H1 (cell line): Measurements from ENCODE around the gene AFF1. TPM values are rescaled to one million over a fixed set of nuclear protein-coding genes. Genes with fewer than 3 reads are reported as not detected.

Experiments used
- CTCF ChIA-PET: fragments of 300-600 bp; sonication (Branson Sonifier 250); formaldehyde crosslinking; loops from one replicate; lab custom pipeline; 2021; ENCODE audit not compliant: partially characterized antibody; lab: Charles Lee
- POLR2A ChIA-PET: fragments of 300-600 bp; sonication (Branson Sonifier 250); formaldehyde crosslinking; loops from one replicate; lab custom pipeline; 2021; ENCODE audit warnings: inconsistent platforms; ENCODE audit not compliant: partially characterized antibody; lab: Charles Lee
- DNase-seq, 2 experiments: peaks; one replicate each; pipeline versions ENCODE4 v3.0.0 to v3.0.0-alpha.2; 2010 to 2022; ENCODE audit warnings: low spot score in 2 of 2, low read depth in 1 of 2, mixed read lengths in 1 of 2
- FAIRE-seq: peaks from 2 replicates; lab custom pipeline; 2011; peaks lifted over from hg19 to GRCh38; lab: Jason Lieb, UNC
- H2AFZ ChIP-seq: 2 replicates; pipeline ENCODE4 v1.8.1; 2012; ENCODE audit warnings: low read length, inconsistent platforms
- H2AK5ac ChIP-seq: 2 replicates; pipeline ENCODE4 v1.6.1; 2013; ENCODE audit warnings: low read depth, low read length
- H2BK120ac ChIP-seq: replicated peaks from 2 replicates; pipeline ENCODE3; 2013; ENCODE audit warnings: low read depth, low read length, inconsistent platforms
- H2BK12ac ChIP-seq: 2 replicates; pipeline ENCODE4 v1.6.1; 2013; ENCODE audit warnings: low read depth, low read length
- H2BK15ac ChIP-seq: 2 replicates; pipeline ENCODE4 v1.6.1; 2013; ENCODE audit warnings: low read length
- H2BK20ac ChIP-seq: 2 replicates; pipeline ENCODE4 v1.6.1; 2013; ENCODE audit warnings: low read length
- H2BK5ac ChIP-seq: 2 replicates; pipeline ENCODE4 v1.6.1; 2013; ENCODE audit warnings: low read depth, low read length
- H3K14ac ChIP-seq: 2 replicates; pipeline ENCODE4 v1.6.1; 2013; ENCODE audit warnings: inconsistent platforms; ENCODE audit not compliant: insufficient read length
- H3K18ac ChIP-seq: 2 replicates; pipeline ENCODE4 v1.6.1; 2013; ENCODE audit warnings: low read length; ENCODE audit errors: extremely low read depth
- H3K23ac ChIP-seq: 2 replicates; pipeline ENCODE4 v1.6.1; 2013; ENCODE audit warnings: inconsistent platforms; ENCODE audit not compliant: insufficient read length
- H3K23me2 ChIP-seq: 2 replicates; pipeline ENCODE4 v1.6.1; 2013; ENCODE audit warnings: low read depth, low read length
- H3K27ac ChIP-seq: 2 replicates; pipeline ENCODE4 v1.6.1; 2011; ENCODE audit warnings: low read depth, low read length, inconsistent platforms
- H3K27me3 ChIP-seq, 4 experiments: replicated peaks in 1 of 4; 1 replicate in 1 of 4; 2 replicates in 3 of 4; pipeline versions ENCODE4 v1.6.1 to v1.8.1; 2011 to 2013; ENCODE audit warnings: low read length in 3 of 4, mild to moderate bottlenecking in 3 of 4, inconsistent platforms in 2 of 4, mixed read lengths in 2 of 4, moderate library complexity in 1 of 4; ENCODE audit not compliant: control insufficient read depth in 3 of 4, insufficient read depth in 3 of 4; ENCODE audit errors: extremely low read depth in 1 of 4
- H3K36me3 ChIP-seq, 4 experiments: 2 replicates each; pipeline versions ENCODE4 v1.6.1 to v1.8.1; 2011 to 2013; ENCODE audit warnings: mild to moderate bottlenecking in 4 of 4, low read length in 3 of 4, moderate library complexity in 2 of 4, control low read depth in 1 of 4, inconsistent platforms in 1 of 4; ENCODE audit not compliant: insufficient read depth in 4 of 4, control insufficient read depth in 2 of 4
- H3K4ac ChIP-seq: replicated peaks from 2 replicates; pipeline ENCODE3; 2013; ENCODE audit warnings: low read length, low read depth, mixed read lengths, inconsistent platforms; ENCODE audit not compliant: insufficient read length
- H3K4me1 ChIP-seq, 4 experiments: replicated peaks in 1 of 4; 1 replicate in 1 of 4; 2 replicates in 3 of 4; pipeline versions ENCODE4 v1.6.1 to v1.8.1; 2011 to 2013; ENCODE audit warnings: low read length in 3 of 4, inconsistent platforms in 2 of 4, mixed read lengths in 1 of 4; ENCODE audit not compliant: insufficient read depth in 4 of 4, control insufficient read depth in 3 of 4
- H3K4me2 ChIP-seq, 2 experiments: 2 replicates each; pipeline versions ENCODE4 v1.6.1 to v1.8.1; 2011 to 2013; ENCODE audit warnings: low read depth in 2 of 2, low read length in 2 of 2, control low read depth in 1 of 2, inconsistent platforms in 1 of 2, mild to moderate bottlenecking in 1 of 2; ENCODE audit not compliant: insufficient read depth in 1 of 2
- H3K4me3 ChIP-seq, 4 experiments: fragments of 200-600, 300-600 bp in 1 of 4; sonication (generic), shearing (Covaris generic), sonication (Bioruptor Twin) in 1 of 4; 2 replicates each; pipeline versions ENCODE4 v1.5.1 to v1.8.1; 2011 to 2016; ENCODE audit warnings: low read length in 4 of 4, low read depth in 3 of 4, control low read depth in 2 of 4, inconsistent platforms in 2 of 4, mild to moderate bottlenecking in 2 of 4, mixed read lengths in 1 of 4, moderate library complexity in 1 of 4; ENCODE audit not compliant: insufficient read depth in 2 of 4; ENCODE audit errors: extremely low read depth in 1 of 4
- H3K56ac ChIP-seq: replicated peaks from 2 replicates; pipeline ENCODE3; 2013; ENCODE audit warnings: low read depth, mild to moderate bottlenecking, mixed read lengths, low read length, inconsistent platforms; ENCODE audit not compliant: insufficient read length
- H3K79me1 ChIP-seq: 2 replicates; pipeline ENCODE4 v1.6.1; 2013; ENCODE audit warnings: low read depth, low read length, control low read depth
- H3K79me2 ChIP-seq, 2 experiments: 2 replicates each; pipeline versions ENCODE4 v1.6.1 to v1.8.1; 2012 to 2013; ENCODE audit warnings: low read length in 2 of 2, mild to moderate bottlenecking in 2 of 2, inconsistent platforms in 1 of 2; ENCODE audit not compliant: insufficient read depth in 2 of 2, control insufficient read depth in 1 of 2
- H3K9ac ChIP-seq, 4 experiments: replicated peaks in 1 of 4; 1 replicate in 1 of 4; 2 replicates in 3 of 4; pipeline versions ENCODE4 v1.6.1 to v1.8.1; 2011 to 2013; ENCODE audit warnings: low read depth in 3 of 4, low read length in 3 of 4, control low read depth in 2 of 4, mild to moderate bottlenecking in 2 of 4, moderate library complexity in 2 of 4, inconsistent platforms in 1 of 4; ENCODE audit errors: extremely low read depth in 1 of 4
- H3K9me3 ChIP-seq, 2 experiments: 2 replicates each; pipeline versions ENCODE4 v1.6.1 to v1.8.1; 2012 to 2013; ENCODE audit warnings: mild to moderate bottlenecking in 2 of 2, moderate library complexity in 2 of 2, control low read depth in 1 of 2, inconsistent platforms in 1 of 2, low read depth in 1 of 2, low read length in 1 of 2, mixed read lengths in 1 of 2; ENCODE audit not compliant: insufficient read depth in 2 of 2
- H4K20me1 ChIP-seq, 2 experiments: replicated peaks in 1 of 2; 2 replicates each; pipeline versions ENCODE3 to v1.8.1; 2011 to 2013; ENCODE audit warnings: inconsistent platforms in 2 of 2, low read length in 2 of 2, mild to moderate bottlenecking in 1 of 2; ENCODE audit not compliant: insufficient read depth in 2 of 2, control insufficient read depth in 1 of 2
- H4K5ac ChIP-seq: 2 replicates; pipeline ENCODE4 v1.6.1; 2013; ENCODE audit warnings: low read length, low read depth, mixed read lengths, inconsistent platforms; ENCODE audit not compliant: insufficient read length
- H4K8ac ChIP-seq: 2 replicates; pipeline ENCODE4 v1.8.0; 2013; ENCODE audit warnings: mild to moderate bottlenecking, moderate library complexity, low read length, inconsistent platforms; ENCODE audit not compliant: insufficient read depth; ENCODE audit errors: extremely low read depth
- H4K91ac ChIP-seq: replicated peaks from 2 replicates; pipeline ENCODE3; 2013; ENCODE audit warnings: low read length, mixed read lengths, inconsistent platforms; ENCODE audit not compliant: insufficient read length
- ATF3 ChIP-seq: IDR thresholded peaks from 2 replicates; pipeline ENCODE4 v1.6.1; 2011; ENCODE audit warnings: low read depth, mild to moderate bottlenecking, low read length; ENCODE audit not compliant: insufficient read depth
- CBX5 ChIP-seq: fragments of 300-800, 300-1000 bp; sonication (generic); IDR thresholded peaks from 2 replicates; pipeline ENCODE4 v1.7.1; 2016; ENCODE audit warnings: antibody characterized with exemption, low read length, low read depth
- KDM5A ChIP-seq: fragments of 200-600 bp; IDR thresholded peaks from 2 replicates; pipeline ENCODE4 v1.7.1; 2012; ENCODE audit warnings: mild to moderate bottlenecking, low read length, inconsistent platforms, mixed read lengths
- SIN3A ChIP-seq, 2 experiments: IDR thresholded peaks in 1 of 2; conservative IDR thresholded peaks in 1 of 2; 2 replicates each; pipeline ENCODE4 v1.6.1; 2011 to 2012; ENCODE audit warnings: low read length in 2 of 2, improper control_type of control experiment in 1 of 2, low read depth in 1 of 2, mild to moderate bottlenecking in 1 of 2
- SIRT6 ChIP-seq: IDR thresholded peaks from one replicate; pipeline ENCODE4 v1.7.1; 2012; ENCODE audit warnings: low read length, inconsistent platforms
- YY1 ChIP-seq: IDR thresholded peaks from 2 replicates; pipeline ENCODE4 v1.6.1; 2011; ENCODE audit warnings: low read depth, mild to moderate bottlenecking, low read length
- WGBS, 2 experiments: shearing (Covaris generic) in 1 of 2; methylation state at CpG; one replicate each; pipeline versions ENCODE4 v1.1.6 to v1.1.7; 2013 to 2015; ENCODE audit warnings: low lambda C conversion rate in 2 of 2, mixed read lengths in 2 of 2, inconsistent platforms in 1 of 2, low coverage in 1 of 2, missing lambda C conversion rate in 1 of 2; ENCODE audit not compliant: insufficient replicate concordance in 2 of 2, insufficient coverage in 1 of 2, insufficient read length in 1 of 2; ENCODE audit errors: extremely low coverage in 1 of 2, missing lambda C conversion rate in 1 of 2; 5-methylcytosine and 5-hydroxymethylcytosine counted together
- polyA plus RNA-seq, 7 experiments: library from polyadenylated mRNA; depleted of rRNA in 3 of 7; stranded (reverse) in 5 of 7; unstranded in 2 of 7; fragments of >200 nt in 5 of 7; fragments of 200-250 nt in 2 of 7; gene quantifications; 1 replicate in 5 of 7; 2 replicates in 1 of 7; 4 replicates in 1 of 7; pipeline versions ENCODE4 v1.2.1 to v1.2.3, GENCODE V29; 2011 to 2013; ENCODE audit warnings: missing spikeins in 2 of 7, mixed read lengths in 2 of 7
- total RNA-seq: library from RNA; stranded (reverse); fragmentation: NEBNext Ultra II Directional; extraction: Animal tissue kit (Norgen Biotek cat#: 25700); gene quantifications from 2 replicates; pipeline ENCODE4 v1.2.1, GENCODE V29; 2021

AFF1 gene
- total and polyA plus RNA-seq, 2 of the 8 experiments (the other 6 are each of a cell fraction or from before 2014, with no cell fraction given) = 14.8 to 85.5 TPM

- Histone ChIP-seq H2BK12ac (no peak overlapping the region), H3K9ac (no peak overlapping the region), H2AFZ (no peak overlapping the region), H3K4me3 (no peak overlapping the region), H3K23me2 (no peaks in the 10 kb centered on the region), H3K4me2 (no peak overlapping the region), H2AK5ac (no peak overlapping the region), H3K23ac (no peak overlapping the region), H4K91ac (no peak overlapping the region), H3K36me3 (no peaks in the 10 kb centered on the region; a peak in 1 of 8 replicates), H3K14ac (no peak overlapping the region), H2BK5ac (no peak overlapping the region), H2BK120ac (no peak overlapping the region), H3K9me3 (no peaks in the 10 kb centered on the region), H3K56ac (no peak overlapping the region), H3K79me2 (no peaks in the 10 kb centered on the region), H4K5ac (no peak overlapping the region), H3K27me3 (no peaks in the 10 kb centered on the region), H3K4me1 (no peaks in the 10 kb centered on the region), H3K4ac (no peak overlapping the region), H2BK20ac (no peak overlapping the region), H3K27ac (no peak overlapping the region), H2BK15ac (no peak overlapping the region), H3K18ac (no peak overlapping the region), H3K79me1 (no peaks in the 10 kb centered on the region), H4K8ac (no peak overlapping the region), H4K20me1 (no peaks in the 10 kb centered on the region)
- ChIA-PET CTCF (interaction anchor here (0.6 kb wide), 1 partner anchor 168 kb away, joined by 3 read pairs; no protein-coding TSS in a partner anchor), POLR2A (interaction anchor here (0.8 kb wide), 1 partner anchor 10 kb away, joined by 3 read pairs; no protein-coding TSS in a partner anchor)
- 90 to 100% methylated on average over 1 to 2 of the region's 2 CpGs for WGBS, 2 experiments
- no peak for DNase-seq
- no peak for FAIRE-seq
- TF ChIP-seq SIN3A (conservative IDR thresholded peaks at IDR 0.05 in 1 of 2, IDR thresholded peaks at IDR 0.05 in 1 of 2; ENCODE audit: low read depth in 1 of 2, low read length in 2 of 2) (no peak), KDM5A (no peak), YY1 (no peak), ATF3 (no peak), CBX5 (no peak), SIRT6 (no peak)
Observed at GRCh38 chr4:87174672-87175071, 239.9 kb downstream of the AFF1 start.
